ENCODE measurements around the gene CTDSP2. TPM values are rescaled to one million over a fixed set of nuclear protein-coding genes. Genes with fewer than 3 reads are reported as not detected.

CTDSP2 gene
- polyA plus RNA-seq, 2 of the 4 experiments (the other 2 are of a cell fraction) = 31.3 to 87.7 TPM

DNA sequence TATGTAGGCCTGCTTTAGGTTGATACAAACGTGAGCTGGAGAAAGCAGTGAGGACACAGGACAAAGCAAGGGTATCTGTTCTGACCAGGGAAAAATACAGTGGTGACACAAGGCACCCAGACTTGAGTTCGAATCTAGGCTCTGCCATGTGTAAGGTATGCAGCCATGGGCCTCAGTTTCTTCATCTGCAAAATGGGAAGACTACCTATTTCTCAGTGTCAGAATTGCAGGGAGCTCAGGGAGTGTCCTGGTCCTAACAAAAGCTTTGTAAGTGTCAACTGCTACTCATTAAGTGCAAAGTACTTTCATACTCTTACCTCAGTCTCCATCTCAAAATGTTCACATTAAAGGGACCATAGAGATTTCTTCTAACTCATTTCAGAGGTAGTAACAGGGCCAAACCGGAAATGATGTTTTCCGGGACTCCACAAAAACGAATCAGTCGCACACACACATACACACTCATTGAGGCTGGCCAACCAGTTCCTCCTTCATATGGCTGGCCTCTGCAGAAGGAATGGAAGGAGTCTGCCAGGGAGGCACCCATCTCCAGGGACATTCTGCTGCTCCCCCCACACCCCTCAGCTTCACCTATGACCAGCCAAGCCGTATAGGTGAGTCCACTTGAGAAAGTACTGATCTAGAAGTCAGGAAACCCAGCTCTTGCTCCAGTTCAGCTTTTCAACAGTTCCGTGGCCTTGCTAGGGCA lies 7.8 kb downstream of the CTDSP2 start:
- H3K9me3 ChIP-seq = no peaks in the 10 kb centered on the region
- POLR2A ChIA-PET = no interaction called here
- H3K27ac ChIP-seq = no peak overlapping the region
- no peak for DNase-seq (ENCODE audit: low read depth in 1 of 2, low spot score in 1 of 2)
- 87% methylated on average over 8 of the region's 8 CpGs for WGBS (ENCODE audit: missing lambda C conversion rate)
- CTCF ChIA-PET = interaction anchor here (0.9 to 8.4 kb wide), 4 partner anchors 33 to 67 kb away, joined by 3 to 218 read pairs (median 46); partner anchors contain the start of gene TSFM
- H3K4me1 ChIP-seq = peaks cover 56% of the 10 kb centered on the region
- H3K4me2 ChIP-seq = no peak overlapping the region
- no peak for ATAC-seq
- no peak for FAIRE-seq
- TF ChIP-seq EHF (CRISPR knock-in tag; IDR thresholded peaks at IDR 0.05) (no peak), POLR2AphosphoS2 (conservative IDR thresholded peaks at IDR 0.05; ENCODE audit: low read length) (no peak), NR3C1 (IDR thresholded peaks at IDR 0.05) (no peak), HOXA7 (CRISPR knock-in tag; IDR thresholded peaks at IDR 0.05) (no peak)
- TF ChIP-seq, protein P1, sequence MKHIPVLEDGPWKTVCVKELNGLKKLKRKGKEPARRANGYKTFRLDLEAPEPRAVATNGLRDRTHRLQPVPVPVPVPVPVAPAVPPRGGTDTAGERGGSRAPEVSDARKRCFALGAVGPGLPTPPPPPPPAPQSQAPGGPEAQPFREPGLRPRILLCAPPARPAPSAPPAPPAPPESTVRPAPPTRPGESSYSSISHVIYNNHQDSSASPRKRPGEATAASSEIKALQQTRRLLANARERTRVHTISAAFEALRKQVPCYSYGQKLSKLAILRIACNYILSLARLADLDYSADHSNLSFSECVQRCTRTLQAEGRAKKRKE (CRISPR knock-in tag; IDR thresholded peaks at IDR 0.05; ENCODE audit: low read depth) = no peak
- no peak overlapping the region for H3K4me3 ChIP-seq

DNA sequence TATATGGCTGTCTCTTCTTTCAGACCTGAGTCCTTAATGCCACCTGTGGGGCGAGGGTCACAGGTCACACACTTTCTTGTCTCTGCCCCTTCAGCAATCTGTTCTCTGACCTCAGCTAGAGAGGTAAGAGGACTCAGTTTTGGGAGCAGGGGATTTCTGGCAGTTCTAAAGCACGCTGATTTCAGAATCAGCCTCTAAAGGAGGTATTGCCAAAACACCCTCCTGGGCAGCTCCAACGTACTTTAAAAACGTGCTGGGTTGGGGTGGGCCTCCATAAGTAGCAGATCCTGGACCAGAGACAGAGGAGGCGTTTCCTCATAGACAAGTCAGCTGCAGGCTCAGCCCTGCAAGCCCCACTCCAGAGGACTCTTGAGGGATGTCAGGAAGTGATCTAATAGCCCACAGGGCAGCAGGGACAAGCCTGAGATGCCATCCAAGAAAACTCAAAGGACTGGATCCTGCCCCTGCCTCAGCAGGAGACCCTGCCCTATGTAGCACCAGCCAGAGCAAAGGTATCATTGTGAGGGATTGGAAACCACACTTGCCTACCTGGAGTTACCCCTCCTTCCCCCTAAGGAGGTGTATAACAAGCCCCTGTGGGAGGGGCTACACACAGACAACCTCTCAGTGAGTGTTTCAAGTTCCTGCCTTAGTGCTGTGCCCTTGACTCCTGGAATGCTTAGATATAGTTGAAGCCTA lies 8.5 kb downstream of the CTDSP2 start:
- CTCF ChIA-PET = interaction anchor here (0.9 to 8.4 kb wide), 6 partner anchors 13 to 82 kb away, joined by 3 to 218 read pairs (median 6); partner anchors contain the start of gene TSFM
- Histone ChIP-seq H3K27ac (no peak overlapping the region), H3K4me2 (no peak overlapping the region)

More for the DNA sequence above, 8.5 kb downstream of the CTDSP2 start:
- POLR2A ChIA-PET = interaction anchor here (0.9 to 1.2 kb wide), 2 partner anchors 9 to 56 kb away, joined by 3 to 5 read pairs; partner anchors contain the start of gene CTDSP2
- no peaks in the 10 kb centered on the region for H3K9me3 ChIP-seq
- TF ChIP-seq HEYL (CRISPR knock-in tag; IDR thresholded peaks at IDR 0.05) (no peak), ZFP36 (IDR thresholded peaks at IDR 0.05; ENCODE audit: borderline replicate concordance, partially characterized antibody) (no peak), KDM1A (IDR thresholded peaks at IDR 0.05; ENCODE audit: low read depth) (no peak), POLR2A (IDR thresholded peaks at IDR 0.05; ENCODE audit: low read length) (no peak), JUNB (IDR thresholded peaks at IDR 0.05) (no peak), RARB (CRISPR knock-in tag; IDR thresholded peaks at IDR 0.05) (no peak), MYC (IDR thresholded peaks at IDR 0.05; ENCODE audit: borderline replicate concordance, low read length) (no peak), MAZ (IDR thresholded peaks at IDR 0.05; ENCODE audit: borderline replicate concordance, low read depth, low read length) (no peak), HDAC2 (IDR thresholded peaks at IDR 0.05) (no peak)
- TF ChIP-seq, protein P1 (CRISPR knock-in tag; IDR thresholded peaks at IDR 0.05; ENCODE audit: low read depth) = no peak
- TF ChIP-seq, protein P2, sequence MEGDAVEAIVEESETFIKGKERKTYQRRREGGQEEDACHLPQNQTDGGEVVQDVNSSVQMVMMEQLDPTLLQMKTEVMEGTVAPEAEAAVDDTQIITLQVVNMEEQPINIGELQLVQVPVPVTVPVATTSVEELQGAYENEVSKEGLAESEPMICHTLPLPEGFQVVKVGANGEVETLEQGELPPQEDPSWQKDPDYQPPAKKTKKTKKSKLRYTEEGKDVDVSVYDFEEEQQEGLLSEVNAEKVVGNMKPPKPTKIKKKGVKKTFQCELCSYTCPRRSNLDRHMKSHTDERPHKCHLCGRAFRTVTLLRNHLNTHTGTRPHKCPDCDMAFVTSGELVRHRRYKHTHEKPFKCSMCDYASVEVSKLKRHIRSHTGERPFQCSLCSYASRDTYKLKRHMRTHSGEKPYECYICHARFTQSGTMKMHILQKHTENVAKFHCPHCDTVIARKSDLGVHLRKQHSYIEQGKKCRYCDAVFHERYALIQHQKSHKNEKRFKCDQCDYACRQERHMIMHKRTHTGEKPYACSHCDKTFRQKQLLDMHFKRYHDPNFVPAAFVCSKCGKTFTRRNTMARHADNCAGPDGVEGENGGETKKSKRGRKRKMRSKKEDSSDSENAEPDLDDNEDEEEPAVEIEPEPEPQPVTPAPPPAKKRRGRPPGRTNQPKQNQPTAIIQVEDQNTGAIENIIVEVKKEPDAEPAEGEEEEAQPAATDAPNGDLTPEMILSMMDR (IDR thresholded peaks at IDR 0.05) = no peak
- TF ChIP-seq, protein P3, sequence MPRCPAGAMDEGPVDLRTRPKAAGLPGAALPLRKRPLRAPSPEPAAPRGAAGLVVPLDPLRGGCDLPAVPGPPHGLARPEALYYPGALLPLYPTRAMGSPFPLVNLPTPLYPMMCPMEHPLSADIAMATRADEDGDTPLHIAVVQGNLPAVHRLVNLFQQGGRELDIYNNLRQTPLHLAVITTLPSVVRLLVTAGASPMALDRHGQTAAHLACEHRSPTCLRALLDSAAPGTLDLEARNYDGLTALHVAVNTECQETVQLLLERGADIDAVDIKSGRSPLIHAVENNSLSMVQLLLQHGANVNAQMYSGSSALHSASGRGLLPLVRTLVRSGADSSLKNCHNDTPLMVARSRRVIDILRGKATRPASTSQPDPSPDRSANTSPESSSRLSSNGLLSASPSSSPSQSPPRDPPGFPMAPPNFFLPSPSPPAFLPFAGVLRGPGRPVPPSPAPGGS (IDR thresholded peaks at IDR 0.05) = no peak
- peaks cover 50% of the 10 kb centered on the region for H3K4me1 ChIP-seq
- FAIRE-seq = no peak
- WGBS (ENCODE audit: missing lambda C conversion rate) = 64% methylated on average over 5 of the region's 5 CpGs
- no peak for DNase-seq (ENCODE audit: low read depth in 1 of 2, low spot score in 1 of 2)
- H3K4me3 ChIP-seq = no peak overlapping the region
- peak in 1 of 2 experiments; percentile 49; a peak in 3 of 6 replicates for ATAC-seq
